Liver (tissue), 9 donors: Measurements from ENCODE around the gene AMMECR1. TPM values are rescaled to one million over a fixed set of nuclear protein-coding genes. Genes with fewer than 3 reads are reported as not detected.
A peak's percentile ranks its signal among the peaks of the same experiment; 100 is the strongest.

Source experiments
- DNase-seq: peaks from one replicate; pipeline ENCODE4 v3.0.0-alpha.2; 2017; ENCODE audit warnings: low spot score
- H3K27ac ChIP-seq, 2 donors: one replicate each; pipeline ENCODE4 v1.7.0; 2013; ENCODE audit warnings: inconsistent platforms in 2 of 2, low read length in 2 of 2, control low read depth in 1 of 2, low read depth in 1 of 2, mild to moderate bottlenecking in 1 of 2
- H3K27me3 ChIP-seq, 4 donors: one replicate each; pipeline versions ENCODE4 v1.6.1 to v1.7.0; 2013; ENCODE audit warnings: low read length in 3 of 4, inconsistent platforms in 1 of 4, mild to moderate bottlenecking in 1 of 4, moderate library complexity in 1 of 4; ENCODE audit not compliant: control insufficient read depth in 4 of 4, insufficient read depth in 4 of 4
- H3K36me3 ChIP-seq, 4 donors: one replicate each; pipeline versions ENCODE4 v1.6.1 to v1.7.0; 2013; ENCODE audit warnings: low read length in 3 of 4, mild to moderate bottlenecking in 3 of 4, low read depth in 1 of 4, moderate library complexity in 1 of 4; ENCODE audit not compliant: control insufficient read depth in 4 of 4, insufficient read depth in 3 of 4
- H3K4me1 ChIP-seq, 4 donors: one replicate each; pipeline versions ENCODE4 v1.6.1 to v1.7.0; 2013; ENCODE audit warnings: low read length in 3 of 4, mild to moderate bottlenecking in 3 of 4, moderate library complexity in 1 of 4; ENCODE audit not compliant: control insufficient read depth in 4 of 4, insufficient read depth in 4 of 4
- H3K4me3 ChIP-seq, 3 donors: one replicate each; pipeline versions ENCODE4 v1.6.1 to v1.7.0; 2013; ENCODE audit warnings: low read length in 3 of 3, control low read depth in 1 of 3, low read depth in 1 of 3, mild to moderate bottlenecking in 1 of 3
- H3K9ac ChIP-seq, 2 donors: one replicate each; pipeline ENCODE4 v1.7.0; 2013; ENCODE audit warnings: low read length in 2 of 2, mild to moderate bottlenecking in 2 of 2, moderate library complexity in 2 of 2, control low read depth in 1 of 2, low read depth in 1 of 2
- H3K9me3 ChIP-seq, 4 donors: one replicate each; pipeline versions ENCODE4 v1.6.1 to v1.7.0; 2013; ENCODE audit warnings: low read length in 3 of 4; ENCODE audit not compliant: control insufficient read depth in 4 of 4
- EGR1 ChIP-seq, 2 donors: IDR thresholded peaks; 2 replicates each; pipeline ENCODE4 v1.6.1; 2016 to 2018; ENCODE audit warnings: antibody characterized with exemption in 2 of 2, low read depth in 2 of 2
- FOXA1 ChIP-seq: IDR thresholded peaks from 2 replicates; pipeline ENCODE4 v1.6.1; 2016; ENCODE audit warnings: antibody characterized with exemption
- GABPA ChIP-seq, 2 donors: IDR thresholded peaks in 1 of 2; conservative IDR thresholded peaks in 1 of 2; 2 replicates each; pipeline ENCODE4 v1.6.1; 2016; ENCODE audit warnings: antibody characterized with exemption in 2 of 2, mild to moderate bottlenecking in 1 of 2, moderate library complexity in 1 of 2
- JUND ChIP-seq, 2 donors: IDR thresholded peaks; 2 replicates each; pipeline ENCODE4 v1.6.1; 2016; ENCODE audit warnings: antibody characterized with exemption in 2 of 2
- NR2F2 ChIP-seq: IDR thresholded peaks from 2 replicates; pipeline ENCODE4 v1.6.1; 2016; ENCODE audit warnings: antibody characterized with exemption
- RAD21 ChIP-seq, 2 donors: IDR thresholded peaks; 2 replicates each; pipeline ENCODE4 v1.6.1; 2016; ENCODE audit warnings: antibody characterized with exemption in 2 of 2, mild to moderate bottlenecking in 2 of 2
- REST ChIP-seq: IDR thresholded peaks from 2 replicates; pipeline ENCODE4 v1.6.1; 2016; ENCODE audit warnings: antibody characterized with exemption, mild to moderate bottlenecking
- RXRA ChIP-seq, 2 donors: IDR thresholded peaks; 2 replicates each; pipeline ENCODE4 v1.6.1; 2017 to 2018; ENCODE audit warnings: antibody characterized with exemption in 2 of 2, mild to moderate bottlenecking in 1 of 2
- TAF1 ChIP-seq: conservative IDR thresholded peaks from 2 replicates; pipeline ENCODE4 v1.6.1; 2016; ENCODE audit warnings: antibody characterized with exemption, mild to moderate bottlenecking
- YY1 ChIP-seq: IDR thresholded peaks from 2 replicates; pipeline ENCODE4 v1.6.1; 2016; ENCODE audit warnings: antibody characterized with exemption, mild to moderate bottlenecking
- WGBS: extraction: QIAGEN DNeasy Blood & Tissue Kit; methylation state at CpG from one replicate; pipeline ENCODE4 v1.1.7; 2013; 5-methylcytosine and 5-hydroxymethylcytosine counted together
- polyA plus RNA-seq, 2 donors: library from polyadenylated mRNA; stranded (reverse) in 1 of 2; unstranded in 1 of 2; fragments of 200-250 nt in 1 of 2; fragments of >200 nt in 1 of 2; fragmentation: Nextera tagmentation in 1 of 2; extraction: Ambion mirVana in 1 of 2; gene quantifications; one replicate each; pipeline versions ENCODE4 v1.2.1 to v1.2.3, GENCODE V29; 2013 to 2015
- total RNA-seq, 2 donors: library from RNA; depleted of rRNA; stranded (reverse); fragments of >200 nt; gene quantifications; one replicate each; pipeline ENCODE4 v1.2.3, GENCODE V29; 2014
- TF ChIP-seq, protein P1 (sequence below): IDR thresholded peaks from 2 replicates; pipeline ENCODE4 v1.6.1; 2016; ENCODE audit warnings: antibody characterized with exemption
- TF ChIP-seq, protein P2 (sequence below): fragments of 150-350 bp; IDR thresholded peaks from 2 replicates; pipeline ENCODE4 v1.5.1; 2017; ENCODE audit warnings: improper control_type of control experiment, low read depth, low read length; ENCODE audit not compliant: missing input control
- TF ChIP-seq, protein P3 (sequence below): IDR thresholded peaks from 2 replicates; pipeline ENCODE4 v1.6.1; 2016; ENCODE audit warnings: antibody characterized with exemption
- donor health status: healthy.
- donor health status: healthy.
- donor health status: healthy.
- donor health status: healthy.
- donor health status: healthy.

Gene AMMECR1
- total and polyA plus RNA-seq, 4 donors = 1.7 to 30.9 (median 3.6) TPM

DNA sequence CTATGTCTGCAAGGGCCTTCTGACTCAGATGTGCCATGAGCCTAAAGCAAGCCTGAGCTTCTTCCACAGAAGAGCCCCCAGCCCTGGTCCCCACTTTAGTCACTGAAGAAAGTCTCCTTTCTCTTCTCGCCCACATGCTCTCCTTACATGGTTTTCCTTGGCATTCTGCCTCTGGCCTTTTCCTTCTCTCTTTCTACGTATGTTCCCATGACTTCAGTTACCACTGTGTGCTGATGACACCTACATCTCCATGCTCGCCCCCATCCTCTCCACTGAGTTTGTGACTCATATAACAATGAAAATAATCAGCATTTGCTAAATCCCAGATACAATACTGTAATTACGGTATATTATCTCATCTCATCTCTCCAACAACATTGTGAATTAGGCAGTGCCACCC, 149.3 kb downstream of the AMMECR1 start:
- TF ChIP-seq, protein P1, sequence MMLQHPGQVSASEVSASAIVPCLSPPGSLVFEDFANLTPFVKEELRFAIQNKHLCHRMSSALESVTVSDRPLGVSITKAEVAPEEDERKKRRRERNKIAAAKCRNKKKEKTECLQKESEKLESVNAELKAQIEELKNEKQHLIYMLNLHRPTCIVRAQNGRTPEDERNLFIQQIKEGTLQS = no peak
- TF ChIP-seq NR2F2 = no peak
- H3K36me3 ChIP-seq = peaks cover 0 to 2% (median 0%) of the 10 kb centered on the region in 4 donors
- H3K9ac ChIP-seq = no peak overlapping the region
- no peaks in the 10 kb centered on the region for H3K9me3 ChIP-seq
- H3K27me3 ChIP-seq = no peaks in the 10 kb centered on the region
- H3K4me1 ChIP-seq = peaks cover 0 to 2% (median 0%) of the 10 kb centered on the region in 4 donors
- no peak for DNase-seq
- no peak overlapping the region for H3K27ac ChIP-seq
- H3K4me3 ChIP-seq = no peak overlapping the region
- WGBS = 90% methylated on average over 4 of the region's 4 CpGs

- Histone ChIP-seq H3K27ac (no peak overlapping the region), H3K9me3 (no peaks in the 10 kb centered on the region), H3K4me1 (no peaks in the 10 kb centered on the region), H3K4me3 (no peak overlapping the region), H3K9ac (no peak overlapping the region), H3K27me3 (no peaks in the 10 kb centered on the region), H3K36me3 (peaks cover 0 to 2% (median 0%) of the 10 kb centered on the region in 4 donors)
- 54% methylated on average over 9 of the region's 9 CpGs for WGBS
- TF ChIP-seq REST (no peak), FOXA1 (no peak), TAF1 (no peak), YY1 (no peak), RAD21 (IDR thresholded peaks at IDR 0.05) (peak in 1 of 2 donors; percentile 54), JUND (IDR thresholded peaks at IDR 0.05) (no peak), GABPA (IDR thresholded peaks at IDR 0.05 in 1 of 2, conservative IDR thresholded peaks at IDR 0.05 in 1 of 2) (no peak), RXRA (IDR thresholded peaks at IDR 0.05) (no peak), EGR1 (IDR thresholded peaks at IDR 0.05; ENCODE audit: low read depth in 2 of 2) (no peak)
- TF ChIP-seq, protein P2, sequence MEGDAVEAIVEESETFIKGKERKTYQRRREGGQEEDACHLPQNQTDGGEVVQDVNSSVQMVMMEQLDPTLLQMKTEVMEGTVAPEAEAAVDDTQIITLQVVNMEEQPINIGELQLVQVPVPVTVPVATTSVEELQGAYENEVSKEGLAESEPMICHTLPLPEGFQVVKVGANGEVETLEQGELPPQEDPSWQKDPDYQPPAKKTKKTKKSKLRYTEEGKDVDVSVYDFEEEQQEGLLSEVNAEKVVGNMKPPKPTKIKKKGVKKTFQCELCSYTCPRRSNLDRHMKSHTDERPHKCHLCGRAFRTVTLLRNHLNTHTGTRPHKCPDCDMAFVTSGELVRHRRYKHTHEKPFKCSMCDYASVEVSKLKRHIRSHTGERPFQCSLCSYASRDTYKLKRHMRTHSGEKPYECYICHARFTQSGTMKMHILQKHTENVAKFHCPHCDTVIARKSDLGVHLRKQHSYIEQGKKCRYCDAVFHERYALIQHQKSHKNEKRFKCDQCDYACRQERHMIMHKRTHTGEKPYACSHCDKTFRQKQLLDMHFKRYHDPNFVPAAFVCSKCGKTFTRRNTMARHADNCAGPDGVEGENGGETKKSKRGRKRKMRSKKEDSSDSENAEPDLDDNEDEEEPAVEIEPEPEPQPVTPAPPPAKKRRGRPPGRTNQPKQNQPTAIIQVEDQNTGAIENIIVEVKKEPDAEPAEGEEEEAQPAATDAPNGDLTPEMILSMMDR = peak; percentile 30
- TF ChIP-seq, protein P1 = no peak
- TF ChIP-seq, protein P3, sequence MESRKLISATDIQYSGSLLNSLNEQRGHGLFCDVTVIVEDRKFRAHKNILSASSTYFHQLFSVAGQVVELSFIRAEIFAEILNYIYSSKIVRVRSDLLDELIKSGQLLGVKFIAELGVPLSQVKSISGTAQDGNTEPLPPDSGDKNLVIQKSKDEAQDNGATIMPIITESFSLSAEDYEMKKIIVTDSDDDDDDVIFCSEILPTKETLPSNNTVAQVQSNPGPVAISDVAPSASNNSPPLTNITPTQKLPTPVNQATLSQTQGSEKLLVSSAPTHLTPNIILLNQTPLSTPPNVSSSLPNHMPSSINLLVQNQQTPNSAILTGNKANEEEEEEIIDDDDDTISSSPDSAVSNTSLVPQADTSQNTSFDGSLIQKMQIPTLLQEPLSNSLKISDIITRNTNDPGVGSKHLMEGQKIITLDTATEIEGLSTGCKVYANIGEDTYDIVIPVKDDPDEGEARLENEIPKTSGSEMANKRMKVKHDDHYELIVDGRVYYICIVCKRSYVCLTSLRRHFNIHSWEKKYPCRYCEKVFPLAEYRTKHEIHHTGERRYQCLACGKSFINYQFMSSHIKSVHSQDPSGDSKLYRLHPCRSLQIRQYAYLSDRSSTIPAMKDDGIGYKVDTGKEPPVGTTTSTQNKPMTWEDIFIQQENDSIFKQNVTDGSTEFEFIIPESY = no peak
- DNase-seq = peak; percentile 59
Measured at GRCh38 chrX:110167952-110168451, 149.9 kb downstream of the AMMECR1 start.
